ENCODE data around the gene PRPF38B. TPM values are rescaled to one million over a fixed set of nuclear protein-coding genes. Genes with fewer than 3 reads are reported as not detected.

The PRPF38B gene
- total RNA-seq, result 34.6 and 34.8 TPM in 2 replicates

GRCh38 chr1:108691942-108692723, at the start of gene PRPF38B:
TSS of gene PRPF38B (plus strand) at chr1:108692310. CDS start at chr1:108692592, 282 bp downstream.

GRCh38 chr1:108661030-108661609, 31.0 kb upstream of the PRPF38B start, which contains the start of gene HENMT1:
TSS of gene HENMT1 (minus strand) at chr1:108661093. CDS start at chr1:108659884, 1,209 bp downstream.

GRCh38 chr1:108712606-108713150, 20.6 kb downstream of the PRPF38B start, which contains the start of gene FNDC7:
TSS of gene FNDC7 (plus strand) at chr1:108712908. CDS start at chr1:108712934, 26 bp downstream.

GRCh38 chr1:108746382-108747170, 54.5 kb downstream of the PRPF38B start, which contains the start of gene STXBP3:
TSS of gene STXBP3 (plus strand) at chr1:108746674. CDS start at chr1:108746738, 64 bp downstream.

Other genes starting within 250 kb of the PRPF38B start
- gene NBPF6, start 242.0 kb upstream of the PRPF38B start, total RNA-seq, result not detected in 2 replicates
- 7.4 and 7.7 TPM in 2 replicates for gene EEIG2, start 132.2 kb upstream of the PRPF38B start, total RNA-seq
- gene HENMT1, start 31.2 kb upstream of the PRPF38B start, total RNA-seq, result 1.9 TPM in 2 replicates
- not detected in 2 replicates for gene FNDC7, start 20.6 kb downstream of the PRPF38B start, total RNA-seq
- gene STXBP3, start 54.4 kb downstream of the PRPF38B start, total RNA-seq, result 73.6 and 73.8 TPM in 2 replicates
- not detected in 2 replicates for gene AKNAD1, start 164.8 kb downstream of the PRPF38B start, total RNA-seq
- 25.0 and 39.7 TPM in 2 replicates for gene GPSM2, start 184.7 kb downstream of the PRPF38B start, total RNA-seq